Suprapubic skin (tissue), 4 donors: ENCODE data around the gene COX4I2. TPM values are rescaled to one million over a fixed set of nuclear protein-coding genes. Genes with fewer than 3 reads are reported as not detected.

ENCODE experiments used
- DNase-seq, 2 donors: peaks; one replicate each; pipeline ENCODE4 v3.0.0-alpha.2; 2019; ENCODE audit warnings: low spot score in 2 of 2
- H3K27ac ChIP-seq: fragments of 200-600 bp; sonication (generic); one replicate; pipeline ENCODE4 v1.5.1; 2019
- H3K27me3 ChIP-seq: fragments of 200-600 bp; sonication (generic); one replicate; pipeline ENCODE4 v1.5.1; 2019
- H3K36me3 ChIP-seq: fragments of 200-600 bp; sonication (generic); one replicate; pipeline ENCODE4 v1.5.1; 2019
- H3K4me1 ChIP-seq: fragments of 200-600 bp; sonication (generic); one replicate; pipeline ENCODE4 v1.5.1; 2019
- H3K4me3 ChIP-seq: fragments of 200-600 bp; sonication (generic); one replicate; pipeline ENCODE4 v1.5.1; 2019; ENCODE audit warnings: mild to moderate bottlenecking
- H3K9me3 ChIP-seq: fragments of 200-600 bp; sonication (generic); one replicate; pipeline ENCODE4 v1.5.1; 2019
- CTCF ChIP-seq, 2 donors: fragments of 200-600 bp in 1 of 2; fragments of 450-650 bp in 1 of 2; sonication (generic) in 1 of 2; IDR thresholded peaks; one replicate each; pipeline ENCODE4 v1.5.1; 2016 to 2019; ENCODE audit warnings: antibody characterized with exemption in 2 of 2, mild to moderate bottlenecking in 1 of 2, moderate library complexity in 1 of 2
- EP300 ChIP-seq: sonication (generic); formaldehyde crosslinking; IDR thresholded peaks from one replicate; pipeline ENCODE4 v1.6.1; 2017; ENCODE audit warnings: antibody characterized with exemption
- POLR2A ChIP-seq, 2 donors: fragments of 450-650 bp; IDR thresholded peaks; one replicate each; pipeline ENCODE4 v1.6.1; 2017; ENCODE audit warnings: antibody characterized with exemption in 2 of 2, mild to moderate bottlenecking in 2 of 2, moderate library complexity in 2 of 2
- POLR2AphosphoS5 ChIP-seq, 3 donors: sonication (generic); formaldehyde crosslinking; IDR thresholded peaks; one replicate each; pipeline ENCODE4 v1.6.1; 2017; ENCODE audit warnings: antibody characterized with exemption in 3 of 3
- WGBS: methylation state at CpG from one replicate; pipeline ENCODE4 v1.1.5; 2018; 5-methylcytosine and 5-hydroxymethylcytosine counted together
- total RNA-seq, 4 donors: library from RNA; depleted of rRNA; stranded (reverse); fragments of >200 nt; gene quantifications; one replicate each; pipeline ENCODE4 v1.1.0, GENCODE V29; 2016

The COX4I2 gene
- total RNA-seq, 4 donors from 2014 or later: 2.7 TPM; not detected in 3

- H3K36me3 ChIP-seq: no peaks in the 10 kb centered on the region
- no peak for DNase-seq
- H3K27ac ChIP-seq: no peak overlapping the region
- H3K4me1 ChIP-seq: no peaks in the 10 kb centered on the region
- WGBS: 92% methylated on average over 4 of the region's 4 CpGs
- TF ChIP-seq CTCF (IDR thresholded peaks at IDR 0.05) (no peak), POLR2AphosphoS5 (IDR thresholded peaks at IDR 0.05) (no peak), EP300 (no peak), POLR2A (IDR thresholded peaks at IDR 0.05) (no peak)
- H3K27me3 ChIP-seq: no peaks in the 10 kb centered on the region
- H3K4me3 ChIP-seq: no peak overlapping the region
- no peaks in the 10 kb centered on the region for H3K9me3 ChIP-seq
These were observed 1.1 kb downstream of the COX4I2 start for GRCh38 chr20:31638816-31639215.

GRCh38 chr20:31640259-31640658 is 2.5 kb downstream of the COX4I2 start:
- H3K27ac ChIP-seq: no peak overlapping the region
- H3K9me3 ChIP-seq: no peaks in the 10 kb centered on the region
- H3K36me3 ChIP-seq: no peaks in the 10 kb centered on the region
- TF ChIP-seq POLR2A (IDR thresholded peaks at IDR 0.05): no peak
- no peak for TF ChIP-seq CTCF (IDR thresholded peaks at IDR 0.05)
- no peak for TF ChIP-seq POLR2AphosphoS5 (IDR thresholded peaks at IDR 0.05)
- TF ChIP-seq EP300: no peak
- no peaks in the 10 kb centered on the region for H3K4me1 ChIP-seq
- no peak overlapping the region for H3K4me3 ChIP-seq
- no peak for DNase-seq
- 89% methylated on average over 3 of the region's 3 CpGs for WGBS
- no peaks in the 10 kb centered on the region for H3K27me3 ChIP-seq

- Histone ChIP-seq H3K4me1 (no peaks in the 10 kb centered on the region), H3K36me3 (no peaks in the 10 kb centered on the region), H3K27me3 (no peaks in the 10 kb centered on the region), H3K9me3 (no peaks in the 10 kb centered on the region), H3K4me3 (no peak overlapping the region), H3K27ac (no peak overlapping the region)
- 90% methylated on average over 6 of the region's 6 CpGs for WGBS
- DNase-seq: no peak
- no peak for TF ChIP-seq POLR2A (IDR thresholded peaks at IDR 0.05)
- TF ChIP-seq EP300: no peak
- no peak for TF ChIP-seq POLR2AphosphoS5 (IDR thresholded peaks at IDR 0.05)
- no peak for TF ChIP-seq CTCF (IDR thresholded peaks at IDR 0.05)
These were observed 3.7 kb downstream of the COX4I2 start for GRCh38 chr20:31641391-31641790.

GRCh38 chr20:31642837-31643236 is 5.1 kb downstream of the COX4I2 start:
- Histone ChIP-seq H3K36me3 (no peaks in the 10 kb centered on the region), H3K4me1 (no peaks in the 10 kb centered on the region), H3K4me3 (no peak overlapping the region), H3K27ac (no peak overlapping the region), H3K27me3 (no peaks in the 10 kb centered on the region), H3K9me3 (no peaks in the 10 kb centered on the region)
- TF ChIP-seq CTCF (IDR thresholded peaks at IDR 0.05) (no peak), POLR2A (IDR thresholded peaks at IDR 0.05) (no peak), POLR2AphosphoS5 (IDR thresholded peaks at IDR 0.05) (no peak)
- DNase-seq: no peak
- WGBS: 79% methylated on average over 1 of the region's 1 CpG

GRCh38 chr20:31643522-31643921 is 5.8 kb downstream of the COX4I2 start:
- no peak overlapping the region for H3K27ac ChIP-seq
- H3K4me1 ChIP-seq: no peaks in the 10 kb centered on the region
- H3K4me3 ChIP-seq: no peak overlapping the region
- no peak for DNase-seq
- no peaks in the 10 kb centered on the region for H3K27me3 ChIP-seq
- TF ChIP-seq POLR2AphosphoS5 (IDR thresholded peaks at IDR 0.05) (no peak), POLR2A (IDR thresholded peaks at IDR 0.05) (no peak), CTCF (IDR thresholded peaks at IDR 0.05) (no peak), EP300 (no peak)
- no peaks in the 10 kb centered on the region for H3K9me3 ChIP-seq
- H3K36me3 ChIP-seq: no peaks in the 10 kb centered on the region
- WGBS: 92% methylated on average over 4 of the region's 4 CpGs
